ENCODE data around the gene TMEM242. TPM values are rescaled to one million over a fixed set of nuclear protein-coding genes. Genes with fewer than 3 reads are reported as not detected.
A peak's percentile ranks its signal among the peaks of the same experiment; 100 is the strongest.

The TMEM242 gene
- total RNA-seq, 2 experiments from 2014 or later = 9.2 to 10.1 TPM

GRCh38 chr6:157280157-157280556, 43.2 kb downstream of the TMEM242 start:
- Mint-ChIP-seq H3K36me3 (no peaks in the 10 kb centered on the region), H3K4me3 (no peak overlapping the region), H3K9me3 (no peaks in the 10 kb centered on the region), H3K4me1 (peaks cover 1% of the 10 kb centered on the region), H3K27me3 (peaks cover 15% of the 10 kb centered on the region), H3K27ac (no peak overlapping the region)
- ATAC-seq (ENCODE audit: low read depth) = no peak
- no peak for DNase-seq
- POLR2A ChIA-PET = no interaction called here

- Mint-ChIP-seq H3K27ac (no peak overlapping the region), H3K27me3 (peaks cover 15% of the 10 kb centered on the region), H3K9me3 (no peaks in the 10 kb centered on the region), H3K36me3 (no peaks in the 10 kb centered on the region), H3K4me3 (no peak overlapping the region), H3K4me1 (peaks cover 7% of the 10 kb centered on the region)
- ATAC-seq (ENCODE audit: low read depth) (no peak), DNase-seq (no peak)
- POLR2A ChIA-PET = no interaction called here
These were observed 45.1 kb downstream of the TMEM242 start for GRCh38 chr6:157278171-157278570.

GRCh38 chr6:157276731-157277130, 46.6 kb downstream of the TMEM242 start:
- peaks cover 7% of the 10 kb centered on the region for H3K4me1 Mint-ChIP-seq
- peaks cover 15% of the 10 kb centered on the region for H3K27me3 Mint-ChIP-seq
- DNase-seq (no peak), ATAC-seq (ENCODE audit: low read depth) (no peak)
- POLR2A ChIA-PET = no interaction called here
- H3K27ac Mint-ChIP-seq = no peak overlapping the region
- no peaks in the 10 kb centered on the region for H3K36me3 Mint-ChIP-seq
- no peak overlapping the region for H3K4me3 Mint-ChIP-seq
- no peaks in the 10 kb centered on the region for H3K9me3 Mint-ChIP-seq

GRCh38 chr6:157276134-157276532, 47.2 kb downstream of the TMEM242 start:
- ATAC-seq (ENCODE audit: low read depth) = no peak
- POLR2A ChIA-PET = no interaction called here
- H3K4me1 Mint-ChIP-seq = peaks cover 7% of the 10 kb centered on the region
- H3K27ac Mint-ChIP-seq = no peak overlapping the region
- peaks cover 15% of the 10 kb centered on the region for H3K27me3 Mint-ChIP-seq
- H3K9me3 Mint-ChIP-seq = no peaks in the 10 kb centered on the region
- no peak for DNase-seq
- H3K4me3 Mint-ChIP-seq = no peak overlapping the region
- no peaks in the 10 kb centered on the region for H3K36me3 Mint-ChIP-seq

- H3K9me3 Mint-ChIP-seq = peaks cover 8% of the 10 kb centered on the region
- H3K36me3 Mint-ChIP-seq = peaks cover 7% of the 10 kb centered on the region
- ATAC-seq (ENCODE audit: low read depth) = peak; percentile 93
- H3K27me3 Mint-ChIP-seq = peaks cover 15% of the 10 kb centered on the region
- DNase-seq = peak; percentile 96
- peak overlapping the region; percentile 92 for H3K4me3 Mint-ChIP-seq
- peaks cover 7% of the 10 kb centered on the region for H3K4me1 Mint-ChIP-seq
- H3K27ac Mint-ChIP-seq = peak overlapping the region; percentile 89
- POLR2A ChIA-PET = interaction anchor here (0.6 to 2.3 kb wide), 9 partner anchors 10 to 253 kb away, joined by 3 to 9 read pairs (median 4); no protein-coding TSS in a partner anchor
These were observed 48.7 kb downstream of the TMEM242 start for GRCh38 chr6:157274471-157275226.

- Mint-ChIP-seq H3K4me1 (peaks cover 6% of the 10 kb centered on the region), H3K4me3 (peak overlapping the region; percentile 92), H3K36me3 (peaks cover 7% of the 10 kb centered on the region), H3K27ac (peak overlapping the region; percentile 89), H3K9me3 (peaks cover 8% of the 10 kb centered on the region), H3K27me3 (peaks cover 12% of the 10 kb centered on the region)
- DNase-seq (peak; percentile 76), ATAC-seq (ENCODE audit: low read depth) (peak; percentile 56)
- POLR2A ChIA-PET = interaction anchor here (0.6 to 2.3 kb wide), 8 partner anchors 10 to 252 kb away, joined by 3 to 9 read pairs (median 4); no protein-coding TSS in a partner anchor
These were observed 49.4 kb downstream of the TMEM242 start for GRCh38 chr6:157273756-157274470.

GRCh38 chr6:157272866-157273755, 50.2 kb downstream of the TMEM242 start:
- peak overlapping the region; percentile 89 for H3K27ac Mint-ChIP-seq
- peak overlapping the region; percentile 92 for H3K4me3 Mint-ChIP-seq

GRCh38 chr6:157272372-157272771, 50.9 kb downstream of the TMEM242 start:
- peaks cover 6% of the 10 kb centered on the region for H3K4me1 Mint-ChIP-seq
- no peak overlapping the region for H3K4me3 Mint-ChIP-seq
- no peak for ATAC-seq (ENCODE audit: low read depth)
- H3K9me3 Mint-ChIP-seq = peaks cover 8% of the 10 kb centered on the region
- POLR2A ChIA-PET = no interaction called here
- peaks cover 7% of the 10 kb centered on the region for H3K36me3 Mint-ChIP-seq
- no peak overlapping the region for H3K27ac Mint-ChIP-seq
- no peak for DNase-seq
- H3K27me3 Mint-ChIP-seq = peaks cover 7% of the 10 kb centered on the region

More at GRCh38 chr6:157272866-157273755, 50.2 kb downstream of the TMEM242 start:
- POLR2A ChIA-PET = interaction anchor here (1.2 to 2.3 kb wide), 3 partner anchors 9 to 252 kb away, joined by 3 to 9 read pairs (median 9); no protein-coding TSS in a partner anchor
- Mint-ChIP-seq H3K27me3 (peaks cover 8% of the 10 kb centered on the region), H3K9me3 (peaks cover 8% of the 10 kb centered on the region), H3K4me1 (peaks cover 6% of the 10 kb centered on the region), H3K36me3 (peaks cover 7% of the 10 kb centered on the region)
- DNase-seq (no peak), ATAC-seq (ENCODE audit: low read depth) (no peak)

GRCh38 chr6:157271911-157272310, 51.4 kb downstream of the TMEM242 start:
- Mint-ChIP-seq H3K4me3 (no peak overlapping the region), H3K27ac (no peak overlapping the region)

GRCh38 chr6:157271441-157271840, 51.9 kb downstream of the TMEM242 start:
- Mint-ChIP-seq H3K27me3 (no peaks in the 10 kb centered on the region), H3K27ac (no peak overlapping the region)
- POLR2A ChIA-PET = no interaction called here

More at GRCh38 chr6:157271911-157272310, 51.4 kb downstream of the TMEM242 start:
- peaks cover 3% of the 10 kb centered on the region for H3K27me3 Mint-ChIP-seq
- POLR2A ChIA-PET = no interaction called here
- ATAC-seq (ENCODE audit: low read depth) = no peak
- no peak for DNase-seq
- H3K4me1 Mint-ChIP-seq = peaks cover 6% of the 10 kb centered on the region
- H3K9me3 Mint-ChIP-seq = peaks cover 8% of the 10 kb centered on the region
- H3K36me3 Mint-ChIP-seq = peaks cover 7% of the 10 kb centered on the region

GRCh38 chr6:157270916-157271315, 52.4 kb downstream of the TMEM242 start:
- no peak overlapping the region for H3K4me3 Mint-ChIP-seq
- H3K27ac Mint-ChIP-seq = no peak overlapping the region
- POLR2A ChIA-PET = no interaction called here
- ATAC-seq (ENCODE audit: low read depth) = no peak
- H3K27me3 Mint-ChIP-seq = no peaks in the 10 kb centered on the region
- H3K4me1 Mint-ChIP-seq = peaks cover 6% of the 10 kb centered on the region
- H3K9me3 Mint-ChIP-seq = peaks cover 8% of the 10 kb centered on the region
- H3K36me3 Mint-ChIP-seq = peaks cover 7% of the 10 kb centered on the region
- DNase-seq = no peak

More at GRCh38 chr6:157271441-157271840, 51.9 kb downstream of the TMEM242 start:
- no peak for ATAC-seq (ENCODE audit: low read depth)
- Mint-ChIP-seq H3K4me1 (peaks cover 6% of the 10 kb centered on the region), H3K9me3 (peaks cover 8% of the 10 kb centered on the region), H3K4me3 (no peak overlapping the region), H3K36me3 (peaks cover 7% of the 10 kb centered on the region)
- no peak for DNase-seq

- H3K4me3 Mint-ChIP-seq = no peak overlapping the region
- DNase-seq (no peak), ATAC-seq (ENCODE audit: low read depth) (no peak)
- H3K4me1 Mint-ChIP-seq = peaks cover 6% of the 10 kb centered on the region
- peaks cover 2% of the 10 kb centered on the region for H3K27me3 Mint-ChIP-seq
- H3K9me3 Mint-ChIP-seq = peaks cover 8% of the 10 kb centered on the region
- POLR2A ChIA-PET = no interaction called here
- peak overlapping the region; percentile 23 for H3K27ac Mint-ChIP-seq
- H3K36me3 Mint-ChIP-seq = peaks cover 7% of the 10 kb centered on the region
These were observed 53.0 kb downstream of the TMEM242 start for GRCh38 chr6:157270308-157270707.

GRCh38 chr6:157269261-157269794, 54.0 kb downstream of the TMEM242 start:
- Mint-ChIP-seq H3K4me3 (no peak overlapping the region), H3K36me3 (peaks cover 7% of the 10 kb centered on the region), H3K9me3 (peaks cover 8% of the 10 kb centered on the region), H3K4me1 (peaks cover 6% of the 10 kb centered on the region), H3K27me3 (peaks cover 2% of the 10 kb centered on the region), H3K27ac (no peak overlapping the region)
- ATAC-seq (ENCODE audit: low read depth) = no peak
- no peak for DNase-seq
- POLR2A ChIA-PET = no interaction called here
